ENCODE results near the gene TMEM178A. TPM values are rescaled to one million over a fixed set of nuclear protein-coding genes. Genes with fewer than 3 reads are reported as not detected.

TMEM178A gene
- total and polyA plus RNA-seq, 11 donors, result 0.65 to 4.6 (median 3.0) TPM

- Histone ChIP-seq H3K4me3 (no peak overlapping the region), H3K27me3 (no peaks in the 10 kb centered on the region), H3K9me3 (peaks cover 0 to 27% (median 12%) of the 10 kb centered on the region in 12 donors), H3K27ac (peak overlapping the region in 11 of 12 donors; percentile 33 to 60 (median 47)), H3K36me3 (no peaks in the 10 kb centered on the region), H3K4me1 (peaks cover 0 to 31% (median 14%) of the 10 kb centered on the region in 12 donors)
- WGBS, 4 donors, result 9 to 39% (median 19%) methylated on average over 1 of the region's 1 CpG
- no peak for DNase-seq
- ATAC-seq, result peak; percentile 47 to 77 (median 70)
- intact Hi-C loops (cut with DNase I), result loop anchor here (1.0 to 10.0 kb wide), 16 partner anchors 102 to 322 kb away; partner anchors contain the start of gene MAP4K3 (in 1 of the 10)
- no peak for TF ChIP-seq POLR2A (IDR thresholded peaks at IDR 0.05)
- TF ChIP-seq CTCF (IDR thresholded peaks at IDR 0.05), result peak; percentile 19 to 67 (median 56)
These were observed 31.1 kb downstream of the TMEM178A start for GRCh38 chr2:39696838-39697237.

GRCh38 chr2:39697454-39697853 is 31.7 kb downstream of the TMEM178A start:
- Histone ChIP-seq H3K4me1 (peaks cover 0 to 31% (median 14%) of the 10 kb centered on the region in 12 donors), H3K27ac (peak overlapping the region in 11 of 12 donors; percentile 12 to 60 (median 43)), H3K9me3 (peaks cover 0 to 33% (median 16%) of the 10 kb centered on the region in 12 donors), H3K36me3 (no peaks in the 10 kb centered on the region), H3K4me3 (no peak overlapping the region), H3K27me3 (no peaks in the 10 kb centered on the region)
- ATAC-seq (peak in 3 of 4 donors; percentile 43 to 85 (median 63)), DNase-seq (peak in 2 of 5 donors; percentile 48 to 64)
- intact Hi-C loops (cut with DNase I), result loop anchor here (1.0 to 10.0 kb wide), 16 partner anchors 103 to 323 kb away; partner anchors contain the start of gene MAP4K3 (in 1 of the 10)
- WGBS, 4 donors, result 15 to 20% (median 19%) methylated on average over 2 of the region's 2 CpGs
- no peak for TF ChIP-seq CTCF (IDR thresholded peaks at IDR 0.05)
- TF ChIP-seq POLR2A (IDR thresholded peaks at IDR 0.05), result no peak

GRCh38 chr2:39701137-39701536 is 35.4 kb downstream of the TMEM178A start:
- H3K36me3 ChIP-seq, result no peaks in the 10 kb centered on the region
- intact Hi-C loops (cut with DNase I), result no loop called here
- no peak overlapping the region for H3K27ac ChIP-seq
- TF ChIP-seq POLR2A (IDR thresholded peaks at IDR 0.05) (no peak), CTCF (IDR thresholded peaks at IDR 0.05) (no peak)
- no peak for ATAC-seq
- WGBS, 4 donors, result 91 to 98% (median 96%) methylated on average over 1 of the region's 1 CpG
- H3K4me1 ChIP-seq, result peaks cover 0 to 18% (median 10%) of the 10 kb centered on the region in 12 donors
- peaks cover 0 to 39% (median 18%) of the 10 kb centered on the region in 12 donors for H3K9me3 ChIP-seq
- H3K27me3 ChIP-seq, result no peaks in the 10 kb centered on the region
- DNase-seq, result no peak
- H3K4me3 ChIP-seq, result no peak overlapping the region

- TF ChIP-seq CTCF (IDR thresholded peaks at IDR 0.05) (no peak), POLR2A (IDR thresholded peaks at IDR 0.05) (no peak)
- intact Hi-C loops (cut with DNase I), result no loop called here
- ATAC-seq, result no peak
- DNase-seq, result no peak
- no peaks in the 10 kb centered on the region for H3K4me1 ChIP-seq
- H3K36me3 ChIP-seq, result peaks cover 0 to 3% (median 0%) of the 10 kb centered on the region in 9 donors
- H3K9me3 ChIP-seq, result peaks cover 0 to 39% (median 18%) of the 10 kb centered on the region in 12 donors
- no peaks in the 10 kb centered on the region for H3K27me3 ChIP-seq
- H3K4me3 ChIP-seq, result no peak overlapping the region
- no peak overlapping the region for H3K27ac ChIP-seq
- WGBS, 4 donors, result 55 to 67% (median 61%) methylated on average over 3 of the region's 3 CpGs
These were observed 37.6 kb downstream of the TMEM178A start for GRCh38 chr2:39703181-39703872.
